Measurements from ENCODE around the gene ARSI. TPM values are rescaled to one million over a fixed set of nuclear protein-coding genes. Genes with fewer than 3 reads are reported as not detected.
A peak's percentile ranks its signal among the peaks of the same experiment; 100 is the strongest.

Gene ARSI
- total and polyA plus RNA-seq, 2 of the 4 experiments (the other 2 are of a cell fraction) = 14.8 to 15.2 TPM

DNA sequence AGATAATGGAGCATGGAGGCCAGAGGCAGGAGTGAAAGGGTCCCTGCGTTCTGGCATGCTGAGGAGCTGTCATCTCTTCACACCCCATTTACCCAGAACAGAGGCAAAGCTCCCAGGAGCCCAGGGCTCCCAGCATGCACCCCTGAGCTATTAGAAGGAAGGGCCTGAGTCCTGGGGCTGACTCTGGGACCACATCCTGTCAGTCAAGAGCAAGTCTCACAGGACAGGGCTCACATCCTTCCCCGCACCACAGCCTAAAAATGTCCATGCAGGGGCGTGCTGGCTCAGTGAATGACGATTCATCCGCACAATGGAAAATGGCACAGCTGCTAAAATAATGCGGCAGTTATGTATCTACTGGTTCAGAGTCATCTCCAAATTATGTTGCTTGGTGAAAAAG is 44.6 kb downstream of the ARSI start:
- ATAC-seq (ENCODE audit: low read depth) (no peak), DNase-seq (peak; percentile 36)
- H3K4me1 ChIP-seq (ENCODE audit: control insufficient read depth, insufficient read depth, low read length) = peaks cover 9% of the 10 kb centered on the region
- no peak overlapping the region for H3K9ac ChIP-seq (ENCODE audit: low read depth, low read length)
- H3K18ac ChIP-seq (ENCODE audit: low read depth, low read length) = no peak overlapping the region
- no peaks in the 10 kb centered on the region for H3K36me3 ChIP-seq (ENCODE audit: control insufficient read depth, insufficient read depth, low read length)
- no peak overlapping the region for H3K4me2 ChIP-seq (ENCODE audit: low read depth, low read length)
- H3K27me3 ChIP-seq (ENCODE audit: control insufficient read depth, insufficient read depth, low read length) = no peaks in the 10 kb centered on the region
- H2BK20ac ChIP-seq (ENCODE audit: low read depth, low read length) = no peak overlapping the region
- no peak overlapping the region for H2BK120ac ChIP-seq (ENCODE audit: low read depth, low read length)
- no peak overlapping the region for H2AK5ac ChIP-seq (ENCODE audit: low read depth, low read length)
- POLR2A ChIA-PET (ENCODE audit: unreplicated experiment) = no interaction called here
- H3K27ac ChIP-seq (ENCODE audit: insufficient read depth, low read length) = no peak overlapping the region
- H2AFZ ChIP-seq (replicated peaks; ENCODE audit: low read length, poor library complexity) = peak overlapping the region; percentile 56
- H3K9me1 ChIP-seq (ENCODE audit: insufficient read depth, low read length) = peaks cover 12% of the 10 kb centered on the region
- H3K4ac ChIP-seq (ENCODE audit: low read depth, low read length) = no peak overlapping the region
- no peak overlapping the region for H3K14ac ChIP-seq (replicated peaks; ENCODE audit: low read depth, low read length)
- TF ChIP-seq CHD1 (IDR thresholded peaks at IDR 0.05; ENCODE audit: low read depth, low read length) (no peak), CEBPB (IDR thresholded peaks at IDR 0.05; ENCODE audit: low read depth, low read length) (no peak), MXI1 (IDR thresholded peaks at IDR 0.05; ENCODE audit: borderline replicate concordance, low read depth, low read length) (no peak), RAD21 (IDR thresholded peaks at IDR 0.05; ENCODE audit: low read length) (no peak)
- H4K91ac ChIP-seq (ENCODE audit: insufficient read depth, low read depth, low read length) = peak overlapping the region; percentile 12; the same call in 1 of the 2 replicates
- intact Hi-C loops (cut with micrococcal nuclease) = no loop called here
- no peak overlapping the region for H2BK15ac ChIP-seq (ENCODE audit: low read depth, low read length)
- no peak overlapping the region for H4K5ac ChIP-seq (ENCODE audit: low read depth, low read length)
- peaks cover 0 to 2% of the 10 kb centered on the region in 2 experiments; a peak in 1 of 4 replicates for H3K79me1 ChIP-seq (ENCODE audit: low read depth in 1 of 2, low read length in 2 of 2)
- H4K8ac ChIP-seq (ENCODE audit: low read depth in 2 of 2, low read length in 2 of 2) = no peak overlapping the region
- no TSS peak for BruUV-seq (replicated peaks)
- H3K23ac ChIP-seq (ENCODE audit: low read depth, low read length) = no peak overlapping the region
- CTCF ChIA-PET = no interaction called here
- no peaks in the 10 kb centered on the region for H4K20me1 ChIP-seq (ENCODE audit: insufficient read depth, low read length)
- in situ Hi-C loops (cut with MboI; ENCODE audit: low sequenced_read_pairs) = no loop called here
- H3K9me3 ChIP-seq (ENCODE audit: control insufficient read depth, insufficient read depth, low read length) = no peaks in the 10 kb centered on the region
- no peak overlapping the region for H3K56ac ChIP-seq (ENCODE audit: extremely low read depth, insufficient read depth, low read length)
- H3K4me3 ChIP-seq (ENCODE audit: insufficient read depth, low read depth, low read length) = no peak overlapping the region
- dilution Hi-C loops (cut with HindIII; ENCODE audit: low sequenced_read_pairs, unreplicated experiment) = no loop called here
- H2AK9ac ChIP-seq (replicated peaks; ENCODE audit: low read depth, low read length, poor library complexity) = no peak overlapping the region
- no peak overlapping the region for H2BK5ac ChIP-seq (ENCODE audit: low read depth, low read length, poor library complexity, severe bottlenecking)
- 71% methylated on average over 1 of the region's 6 CpGs; no CpG with 5 or more reads in 1 of the 2 experiments for WGBS, 2 experiments (ENCODE audit: extremely low coverage in 2 of 2, insufficient read length in 1 of 2)
